ENCODE results near the gene ECI2. TPM values are rescaled to one million over a fixed set of nuclear protein-coding genes. Genes with fewer than 3 reads are reported as not detected.

The ECI2 gene
- total RNA-seq, 1 experiment from 2014 or later, result 143 TPM

- Histone ChIP-seq H4K20me1 (ENCODE audit: low read length) (no peaks in the 10 kb centered on the region), H3K9me2 (replicated peaks; ENCODE audit: low read length) (no peaks in the 10 kb centered on the region), H3K4me3 (ENCODE audit: low read length) (no peak overlapping the region), H3K27ac (ENCODE audit: low read length) (no peak overlapping the region), H3K4me1 (ENCODE audit: insufficient read depth, low read length) (no peaks in the 10 kb centered on the region), H3K9me3 (ENCODE audit: low read length) (no peaks in the 10 kb centered on the region), H3K79me2 (ENCODE audit: low read length) (no peaks in the 10 kb centered on the region), H3K9ac (ENCODE audit: low read length) (no peak overlapping the region), H3F3A (ENCODE audit: low read length, unreplicated experiment) (no peaks in the 10 kb centered on the region), H3K36me3 (ENCODE audit: low read depth, low read length) (no peaks in the 10 kb centered on the region), H3K4me2 (ENCODE audit: low read length) (no peak overlapping the region), H2AFZ (ENCODE audit: low read length) (no peak overlapping the region), H3K27me3 (ENCODE audit: low read length) (no peaks in the 10 kb centered on the region)
- no peak for TF ChIP-seq EZH2phosphoT487 (IDR thresholded peaks at IDR 0.05; ENCODE audit: borderline replicate concordance, low read length)
- TF ChIP-seq EZH2 (IDR thresholded peaks at IDR 0.05; ENCODE audit: low read length, unreplicated experiment), result no peak
- no peak for TF ChIP-seq CTCF (conservative IDR thresholded peaks at IDR 0.05; ENCODE audit: low read depth, low read length)
- ChIA-PET CTCF (no interaction called here), POLR2A (ENCODE audit: unreplicated experiment) (no interaction called here)
- BruUV-seq (replicated peaks), result no TSS peak
- no peak for DNase-seq
- ATAC-seq, result no peak
- intact Hi-C loops (cut with micrococcal nuclease), result no loop called here
Observed at GRCh38 chr6:4071330-4071729, 64.0 kb downstream of the ECI2 start.

- BruUV-seq (replicated peaks), result no TSS peak
- ATAC-seq (no peak), DNase-seq (no peak)
- no peak for TF ChIP-seq EZH2 (IDR thresholded peaks at IDR 0.05; ENCODE audit: low read length, unreplicated experiment)
- TF ChIP-seq CTCF (conservative IDR thresholded peaks at IDR 0.05; ENCODE audit: low read depth, low read length), result no peak
- no peak for TF ChIP-seq EZH2phosphoT487 (IDR thresholded peaks at IDR 0.05; ENCODE audit: borderline replicate concordance, low read length)
- H3K4me3 ChIP-seq (ENCODE audit: low read length), result no peak overlapping the region
- H3K27ac ChIP-seq (ENCODE audit: low read length), result no peak overlapping the region
- H3F3A ChIP-seq (ENCODE audit: low read length, unreplicated experiment), result no peaks in the 10 kb centered on the region
- intact Hi-C loops (cut with micrococcal nuclease), result no loop called here
- no peak overlapping the region for H3K9ac ChIP-seq (ENCODE audit: low read length)
- POLR2A ChIA-PET (ENCODE audit: unreplicated experiment), result no interaction called here
- H3K27me3 ChIP-seq (ENCODE audit: low read length), result no peaks in the 10 kb centered on the region
- H4K20me1 ChIP-seq (ENCODE audit: low read length), result no peaks in the 10 kb centered on the region
- peaks cover 15% of the 10 kb centered on the region; the same call in 1 of the 2 replicates for H3K36me3 ChIP-seq (ENCODE audit: low read depth, low read length)
- H3K9me3 ChIP-seq (ENCODE audit: low read length), result no peaks in the 10 kb centered on the region
- no peak overlapping the region for H3K4me2 ChIP-seq (ENCODE audit: low read length)
- no peaks in the 10 kb centered on the region for H3K9me2 ChIP-seq (replicated peaks; ENCODE audit: low read length)
- H2AFZ ChIP-seq (ENCODE audit: low read length), result no peak overlapping the region
- no peaks in the 10 kb centered on the region for H3K79me2 ChIP-seq (ENCODE audit: low read length)
- H3K4me1 ChIP-seq (ENCODE audit: insufficient read depth, low read length), result no peaks in the 10 kb centered on the region
- CTCF ChIA-PET, result no interaction called here
Observed at GRCh38 chr6:4069199-4069598, 66.2 kb downstream of the ECI2 start.

- Histone ChIP-seq H3K9me3 (ENCODE audit: low read length) (no peaks in the 10 kb centered on the region), H3K27me3 (ENCODE audit: low read length) (no peaks in the 10 kb centered on the region), H4K20me1 (ENCODE audit: low read length) (no peaks in the 10 kb centered on the region), H3K9ac (ENCODE audit: low read length) (no peak overlapping the region), H3K36me3 (ENCODE audit: low read depth, low read length) (peaks cover 30% of the 10 kb centered on the region), H2AFZ (ENCODE audit: low read length) (no peak overlapping the region), H3K4me2 (ENCODE audit: low read length) (no peak overlapping the region), H3F3A (ENCODE audit: low read length, unreplicated experiment) (no peaks in the 10 kb centered on the region), H3K9me2 (replicated peaks; ENCODE audit: low read length) (no peaks in the 10 kb centered on the region), H3K4me3 (ENCODE audit: low read length) (no peak overlapping the region), H3K27ac (ENCODE audit: low read length) (no peak overlapping the region), H3K4me1 (ENCODE audit: insufficient read depth, low read length) (no peaks in the 10 kb centered on the region), H3K79me2 (ENCODE audit: low read length) (no peaks in the 10 kb centered on the region)
- ChIA-PET CTCF (no interaction called here), POLR2A (ENCODE audit: unreplicated experiment) (no interaction called here)
- intact Hi-C loops (cut with micrococcal nuclease), result no loop called here
- no TSS peak for BruUV-seq (replicated peaks)
- no peak for TF ChIP-seq EZH2phosphoT487 (IDR thresholded peaks at IDR 0.05; ENCODE audit: borderline replicate concordance, low read length)
- TF ChIP-seq CTCF (conservative IDR thresholded peaks at IDR 0.05; ENCODE audit: low read depth, low read length), result no peak
- no peak for TF ChIP-seq EZH2 (IDR thresholded peaks at IDR 0.05; ENCODE audit: low read length, unreplicated experiment)
- DNase-seq (no peak), ATAC-seq (no peak)
Observed at GRCh38 chr6:4067673-4068072, 67.7 kb downstream of the ECI2 start.
